Tibial nerve (tissue), 4 donors: ENCODE results near the gene NELL1.

Source experiments
- EP300 ChIP-seq, 2 donors: sonication (generic); formaldehyde crosslinking; IDR thresholded peaks; one replicate each; pipeline ENCODE4 v1.6.1; 2017; ENCODE audit warnings: antibody characterized with exemption in 2 of 2, mild to moderate bottlenecking in 1 of 2
- TF ChIP-seq, protein P1 (sequence below), 5 experiments: fragments of 200-600 bp in 3 of 5; fragments of 450-650 bp in 2 of 5; sonication (generic) in 3 of 5; IDR thresholded peaks; one replicate each; pipeline ENCODE4 v1.5.1; 2016 to 2019; ENCODE audit warnings: antibody characterized with exemption in 5 of 5, mild to moderate bottlenecking in 3 of 5, moderate library complexity in 2 of 5

- TF ChIP-seq, protein P1, sequence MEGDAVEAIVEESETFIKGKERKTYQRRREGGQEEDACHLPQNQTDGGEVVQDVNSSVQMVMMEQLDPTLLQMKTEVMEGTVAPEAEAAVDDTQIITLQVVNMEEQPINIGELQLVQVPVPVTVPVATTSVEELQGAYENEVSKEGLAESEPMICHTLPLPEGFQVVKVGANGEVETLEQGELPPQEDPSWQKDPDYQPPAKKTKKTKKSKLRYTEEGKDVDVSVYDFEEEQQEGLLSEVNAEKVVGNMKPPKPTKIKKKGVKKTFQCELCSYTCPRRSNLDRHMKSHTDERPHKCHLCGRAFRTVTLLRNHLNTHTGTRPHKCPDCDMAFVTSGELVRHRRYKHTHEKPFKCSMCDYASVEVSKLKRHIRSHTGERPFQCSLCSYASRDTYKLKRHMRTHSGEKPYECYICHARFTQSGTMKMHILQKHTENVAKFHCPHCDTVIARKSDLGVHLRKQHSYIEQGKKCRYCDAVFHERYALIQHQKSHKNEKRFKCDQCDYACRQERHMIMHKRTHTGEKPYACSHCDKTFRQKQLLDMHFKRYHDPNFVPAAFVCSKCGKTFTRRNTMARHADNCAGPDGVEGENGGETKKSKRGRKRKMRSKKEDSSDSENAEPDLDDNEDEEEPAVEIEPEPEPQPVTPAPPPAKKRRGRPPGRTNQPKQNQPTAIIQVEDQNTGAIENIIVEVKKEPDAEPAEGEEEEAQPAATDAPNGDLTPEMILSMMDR (IDR thresholded peaks at IDR 0.05): no peak
- TF ChIP-seq EP300 (IDR thresholded peaks at IDR 0.05): no peak
These were observed 759.4 kb downstream of the NELL1 start for GRCh38 chr11:21428796-21429195.
